A673 (cell line): ENCODE results near the gene SLC35A2. TPM values are rescaled to one million over a fixed set of nuclear protein-coding genes. Genes with fewer than 3 reads are reported as not detected.

ENCODE experiments used
- BruUV-seq: library from RNA; stranded (reverse); fragments of 400-500 nt; replicated peaks from 2 replicates; lab custom pipeline; 2021; lab: Mats Ljungman, UMichigan
- CTCF ChIA-PET: fragments of 300-600 bp; sonication (Branson Sonifier 250); formaldehyde crosslinking; loops from one replicate; lab custom pipeline; 2022; ENCODE audit warnings: antibody characterized with exemption; lab: Charles Lee
- POLR2A ChIA-PET: fragments of 300-600 bp; sonication (Branson Sonifier 250); formaldehyde crosslinking; loops from one replicate; lab custom pipeline; 2022; ENCODE audit warnings: antibody characterized with exemption; ENCODE audit not compliant: low non-redundant PET; lab: Charles Lee
- DNase-seq: peaks from one replicate; pipeline ENCODE4 v3.0.0-alpha.2; 2015; ENCODE audit warnings: low spot score
- H3K27ac ChIP-seq: fragments of 200-600 bp; sonication (generic); 2 replicates; pipeline ENCODE4 v1.5.1; 2016; ENCODE audit warnings: mixed run types, low read depth, mild to moderate bottlenecking, mixed read lengths, antibody characterized with exemption, low read length; ENCODE audit not compliant: poor library complexity, severe bottlenecking
- H3K27me3 ChIP-seq: fragments of 200-600 bp; sonication (generic); replicated peaks from 2 replicates; pipeline ENCODE4 v1.6.1; 2017; ENCODE audit warnings: mixed run types, low read depth, mild to moderate bottlenecking, mixed read lengths, antibody characterized with exemption, low read length; ENCODE audit not compliant: insufficient read depth, poor library complexity
- H3K36me3 ChIP-seq: fragments of 200-600 bp; sonication (generic); 2 replicates; pipeline ENCODE4 v1.6.1; 2016; ENCODE audit warnings: mixed run types, mild to moderate bottlenecking, mixed read lengths, antibody characterized with exemption, low read length; ENCODE audit not compliant: insufficient read depth, poor library complexity, severe bottlenecking
- H3K4me1 ChIP-seq: fragments of 200-600 bp; sonication (generic); 2 replicates; pipeline ENCODE4 v1.6.1; 2017; ENCODE audit warnings: mixed run types, mild to moderate bottlenecking, mixed read lengths, antibody characterized with exemption, low read length; ENCODE audit not compliant: insufficient read depth, poor library complexity, severe bottlenecking
- H3K4me3 ChIP-seq: fragments of 200-600 bp; sonication (generic); 2 replicates; pipeline ENCODE4 v1.5.1; 2016; ENCODE audit warnings: low read depth, mixed run types, mild to moderate bottlenecking, mixed read lengths, low read length; ENCODE audit not compliant: poor library complexity, severe bottlenecking
- H3K9me3 ChIP-seq: fragments of 200-600 bp; sonication (generic); 2 replicates; pipeline ENCODE4 v1.6.1; 2016; ENCODE audit warnings: mixed run types, low read depth, mild to moderate bottlenecking, mixed read lengths, antibody characterized with exemption, low read length; ENCODE audit not compliant: poor library complexity, severe bottlenecking
- EZH2 ChIP-seq: fragments of 200-600 bp; sonication (generic); IDR thresholded peaks from 2 replicates; pipeline ENCODE4 v1.6.1; 2017; ENCODE audit warnings: borderline replicate concordance, low read depth, mild to moderate bottlenecking, mixed read lengths, antibody characterized with exemption, low read length; ENCODE audit not compliant: poor library complexity, severe bottlenecking
- intact Hi-C: fragments of 100-400 bp; cut with micrococcal nuclease; formaldehyde crosslinking; loops from one replicate; pipeline ENCODE4 v1.10.0; 2022; ENCODE audit not compliant: unreplicated experiment
- total RNA-seq: library from RNA; stranded (reverse); gene quantifications from 2 replicates; pipeline ENCODE4 v1.2.3, GENCODE V29; 2021
- TF ChIP-seq, protein P1 (sequence below): fragments of 300-800, 200-600 bp; sonication (generic); conservative IDR thresholded peaks from 2 replicates; pipeline ENCODE4 v1.5.1; 2017; ENCODE audit warnings: low read depth, mild to moderate bottlenecking, antibody characterized with exemption, low read length, moderate library complexity, mixed read lengths

SLC35A2 gene
- total RNA-seq, 1 experiment from 2014 or later: 30.4 TPM

- Histone ChIP-seq H3K9me3 (no peaks in the 10 kb centered on the region), H3K27ac (peak overlapping the region; percentile 96), H3K4me3 (peak overlapping the region; percentile 75), H3K27me3 (no peaks in the 10 kb centered on the region), H3K4me1 (no peaks in the 10 kb centered on the region), H3K36me3 (peaks cover 6% of the 10 kb centered on the region)
- ChIA-PET CTCF (interaction anchor here (0.6 to 1.4 kb wide), 2 partner anchors 13 to 123 kb away, joined by 4 to 7 read pairs; partner anchors contain the start of genes KCND1 and PCSK1N), POLR2A (interaction anchor here (0.6 kb wide), 1 partner anchor 12 kb away, joined by 3 read pairs; no protein-coding TSS in a partner anchor)
- peak; percentile 31 for DNase-seq
- intact Hi-C loops: no loop called here
- no peak for TF ChIP-seq EZH2
- TF ChIP-seq, protein P1, sequence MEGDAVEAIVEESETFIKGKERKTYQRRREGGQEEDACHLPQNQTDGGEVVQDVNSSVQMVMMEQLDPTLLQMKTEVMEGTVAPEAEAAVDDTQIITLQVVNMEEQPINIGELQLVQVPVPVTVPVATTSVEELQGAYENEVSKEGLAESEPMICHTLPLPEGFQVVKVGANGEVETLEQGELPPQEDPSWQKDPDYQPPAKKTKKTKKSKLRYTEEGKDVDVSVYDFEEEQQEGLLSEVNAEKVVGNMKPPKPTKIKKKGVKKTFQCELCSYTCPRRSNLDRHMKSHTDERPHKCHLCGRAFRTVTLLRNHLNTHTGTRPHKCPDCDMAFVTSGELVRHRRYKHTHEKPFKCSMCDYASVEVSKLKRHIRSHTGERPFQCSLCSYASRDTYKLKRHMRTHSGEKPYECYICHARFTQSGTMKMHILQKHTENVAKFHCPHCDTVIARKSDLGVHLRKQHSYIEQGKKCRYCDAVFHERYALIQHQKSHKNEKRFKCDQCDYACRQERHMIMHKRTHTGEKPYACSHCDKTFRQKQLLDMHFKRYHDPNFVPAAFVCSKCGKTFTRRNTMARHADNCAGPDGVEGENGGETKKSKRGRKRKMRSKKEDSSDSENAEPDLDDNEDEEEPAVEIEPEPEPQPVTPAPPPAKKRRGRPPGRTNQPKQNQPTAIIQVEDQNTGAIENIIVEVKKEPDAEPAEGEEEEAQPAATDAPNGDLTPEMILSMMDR: no peak
- TSS peak; percentile 75 for BruUV-seq
Observed at GRCh38 chrX:48958635-48959094, 47.2 kb upstream of the SLC35A2 start.

DNA sequence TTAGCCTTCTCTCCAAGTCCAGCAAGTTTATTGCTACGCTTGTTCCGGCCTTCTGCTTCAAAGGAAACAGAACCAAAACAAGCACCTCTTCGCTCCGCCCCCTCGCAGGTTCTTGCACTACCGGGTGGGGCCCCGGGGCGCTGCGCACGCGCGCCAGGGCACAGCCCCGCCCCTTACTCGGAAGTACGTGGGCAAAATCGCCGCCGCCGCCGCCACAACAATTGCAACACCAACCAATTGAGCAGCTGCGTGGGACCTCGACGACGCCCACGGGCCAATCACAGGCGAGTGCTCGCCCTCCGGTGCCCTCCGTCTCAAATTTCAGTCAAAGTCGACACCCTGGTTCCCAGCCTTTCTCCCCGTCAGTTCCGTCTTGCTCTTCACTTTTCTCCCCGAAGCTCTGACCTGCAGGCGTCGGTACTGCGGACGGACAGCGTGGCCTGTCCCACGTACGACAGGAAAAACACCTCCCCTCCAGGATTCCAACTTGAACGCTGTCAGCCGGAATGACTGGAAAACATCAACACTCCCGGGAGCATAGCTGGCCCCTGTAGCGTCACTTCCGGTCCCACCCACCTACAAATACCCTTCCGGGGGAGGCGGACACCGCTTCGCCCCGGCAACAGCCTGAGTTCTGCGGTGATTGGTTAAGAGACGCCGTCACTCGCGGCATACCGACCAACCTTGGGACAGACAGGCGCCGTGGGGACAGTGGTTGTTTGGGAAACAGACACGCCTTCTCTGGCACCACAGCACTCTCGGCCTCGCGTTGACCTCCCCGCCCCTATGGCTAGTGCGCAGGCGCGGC, 46.6 kb upstream of the SLC35A2 start:
- BruUV-seq: no TSS peak

GRCh38 chrX:48957477-48957826, 46.0 kb upstream of the SLC35A2 start, which contains the start of gene OTUD5:
Gene OTUD5, minus strand, starts transcription at chrX:48957607. Its CDS starts 37 bp downstream, at chrX:48957570.
- Histone ChIP-seq H3K36me3 (peaks cover 6% of the 10 kb centered on the region), H3K4me1 (no peaks in the 10 kb centered on the region), H3K27me3 (no peaks in the 10 kb centered on the region), H3K27ac (peak within 1 kb of the TSS; percentile 96), H3K9me3 (no peaks in the 10 kb centered on the region), H3K4me3 (peak within 1 kb of the TSS; percentile 75)
- TF ChIP-seq, protein P1: no peak
- TF ChIP-seq EZH2: no peak
- BruUV-seq: no TSS peak
- POLR2A ChIA-PET: no interaction called here
- peak; percentile 85 for DNase-seq
- intact Hi-C loops: no loop called here
- CTCF ChIA-PET: no interaction called here

More for the DNA sequence above, 46.6 kb upstream of the SLC35A2 start:
- H3K36me3 ChIP-seq: peaks cover 6% of the 10 kb centered on the region
- peak overlapping the region; percentile 96 for H3K27ac ChIP-seq
- peak overlapping the region; percentile 75 for H3K4me3 ChIP-seq
- H3K4me1 ChIP-seq: no peaks in the 10 kb centered on the region
- no peaks in the 10 kb centered on the region for H3K27me3 ChIP-seq
- POLR2A ChIA-PET: interaction anchor here (0.6 kb wide), 1 partner anchor 13 kb away, joined by 3 read pairs; no protein-coding TSS in a partner anchor
- no peaks in the 10 kb centered on the region for H3K9me3 ChIP-seq
- CTCF ChIA-PET: interaction anchor here (0.6 to 1.4 kb wide), 2 partner anchors 14 to 123 kb away, joined by 4 to 7 read pairs; partner anchors contain the start of genes KCND1 and PCSK1N
- peak; percentile 97 for DNase-seq
- TF ChIP-seq EZH2: no peak
- TF ChIP-seq, protein P1: no peak
- intact Hi-C loops: no loop called here
